GM21576 (cell line): ENCODE data around the gene AGMO.
"Not testable (repeated sequence)": the region's sequence is repeated elsewhere in the genome, so short reads cannot be mapped to it uniquely, and the experiment has no call there.

Source experiments
- ATAC-seq: cut with Tn5 transposase; IDR thresholded peaks from one replicate; pipeline ENCODE4 v1.9.1; 2021; ENCODE audit warnings: mild to moderate bottlenecking, moderate library complexity; ENCODE audit not compliant: unreplicated experiment

AGMO gene

DNA sequence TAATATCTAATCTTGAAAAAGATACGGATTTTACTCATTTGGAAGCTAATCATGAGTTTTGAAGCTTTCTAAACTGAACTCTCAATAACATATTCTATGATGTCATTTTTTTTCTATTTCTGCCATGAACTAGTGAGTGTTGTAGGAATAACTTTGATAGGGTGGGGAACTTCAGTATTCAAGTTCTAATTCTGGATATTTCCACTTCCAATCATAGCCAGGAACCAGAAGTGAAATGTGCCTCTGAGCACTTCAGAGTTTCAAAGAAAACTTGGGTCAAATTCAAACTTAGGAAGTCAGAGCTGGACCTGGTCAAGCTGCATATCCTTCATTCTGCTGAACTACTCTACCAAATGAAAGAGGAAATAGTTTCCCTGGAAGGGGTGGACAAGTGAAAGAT, 847 bp downstream of the AGMO start:
- ATAC-seq: no peak

- ATAC-seq: no peak
These were observed 2.3 kb downstream of the AGMO start for GRCh38 chr7:15559416-15559928.

DNA sequence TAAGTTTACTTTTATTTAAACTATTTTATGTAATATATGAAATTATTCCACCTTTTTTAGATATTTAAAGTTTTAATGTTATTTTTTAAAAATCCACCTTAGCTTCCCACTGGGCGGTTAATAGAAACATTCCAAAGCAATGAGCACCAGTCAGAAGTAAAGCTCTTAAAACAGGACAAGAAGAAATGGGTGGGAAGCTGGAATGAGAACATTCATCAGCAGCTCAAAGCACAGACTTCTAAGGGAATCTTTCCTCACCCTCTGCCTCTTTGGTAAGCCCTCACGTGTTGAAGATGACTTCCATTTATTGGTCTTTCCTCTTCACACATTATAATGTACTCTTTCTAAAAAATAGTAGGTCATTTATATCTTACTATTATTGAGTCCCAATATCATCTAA, 3.1 kb downstream of the AGMO start:
- ATAC-seq: no peak

DNA sequence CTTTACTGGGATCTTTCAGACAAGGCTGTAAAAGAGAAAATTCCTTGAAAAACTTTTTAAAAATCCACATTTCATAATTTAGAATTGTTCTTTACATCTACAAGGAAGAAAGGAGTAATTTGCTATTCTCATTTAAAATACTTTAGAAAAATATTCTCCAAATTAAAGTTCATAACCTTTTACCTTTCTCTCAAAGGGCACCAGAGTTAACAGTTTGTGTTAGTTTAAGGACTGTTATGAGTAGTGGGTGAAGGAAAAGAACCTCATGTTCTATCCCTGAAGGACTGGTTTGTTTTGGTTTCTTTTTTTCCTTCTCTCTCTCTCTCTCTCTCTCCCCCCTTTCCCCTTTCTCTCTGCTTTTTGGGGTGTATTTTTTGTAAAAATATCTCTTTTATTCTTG, 4.1 kb downstream of the AGMO start:
- ATAC-seq: no peak

- ATAC-seq: no peak
These were observed 4.6 kb downstream of the AGMO start for GRCh38 chr7:15557186-15557585.

GRCh38 chr7:15556339-15557105, 5.3 kb downstream of the AGMO start:
- ATAC-seq: no peak

- ATAC-seq: no peak
These were observed 6.4 kb downstream of the AGMO start for GRCh38 chr7:15555381-15555859.

DNA sequence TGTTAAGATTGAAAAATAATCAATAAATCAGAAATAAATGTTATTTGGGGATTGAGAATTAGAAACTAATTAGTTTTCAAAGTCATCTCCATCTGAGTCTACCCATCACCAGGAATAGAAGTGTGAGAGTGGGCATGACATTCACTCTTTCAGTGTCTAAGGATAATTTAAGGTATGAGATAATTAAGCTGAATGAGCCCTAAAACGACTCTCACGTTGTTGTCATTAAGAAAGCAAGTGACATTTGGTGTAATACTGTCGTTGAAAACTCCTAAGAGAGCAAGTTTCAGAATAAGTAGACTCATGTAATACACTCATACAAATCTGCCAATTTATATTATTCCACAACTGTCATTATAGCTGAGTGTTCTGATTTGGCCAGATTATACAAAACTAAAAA, 7.1 kb downstream of the AGMO start:
- ATAC-seq: no peak

DNA sequence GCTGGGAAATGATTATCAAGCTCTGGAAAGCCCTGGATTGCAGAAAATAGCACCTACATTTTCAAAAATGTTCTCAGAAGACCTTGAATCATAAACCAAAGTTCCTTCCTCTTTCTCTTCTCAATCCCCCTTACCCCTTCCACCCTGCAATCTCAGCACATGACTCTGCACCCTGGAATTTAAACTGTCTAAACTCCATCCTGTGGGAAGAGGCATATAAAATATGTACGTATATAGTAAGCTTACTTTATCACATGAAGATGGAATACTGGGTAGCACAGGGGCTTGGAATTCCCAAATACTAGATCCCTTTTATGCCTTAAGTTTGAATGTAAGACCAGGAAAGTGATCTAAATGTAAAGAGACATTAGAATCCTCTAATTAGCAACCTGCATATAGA, 7.7 kb downstream of the AGMO start:
- ATAC-seq: no peak

DNA sequence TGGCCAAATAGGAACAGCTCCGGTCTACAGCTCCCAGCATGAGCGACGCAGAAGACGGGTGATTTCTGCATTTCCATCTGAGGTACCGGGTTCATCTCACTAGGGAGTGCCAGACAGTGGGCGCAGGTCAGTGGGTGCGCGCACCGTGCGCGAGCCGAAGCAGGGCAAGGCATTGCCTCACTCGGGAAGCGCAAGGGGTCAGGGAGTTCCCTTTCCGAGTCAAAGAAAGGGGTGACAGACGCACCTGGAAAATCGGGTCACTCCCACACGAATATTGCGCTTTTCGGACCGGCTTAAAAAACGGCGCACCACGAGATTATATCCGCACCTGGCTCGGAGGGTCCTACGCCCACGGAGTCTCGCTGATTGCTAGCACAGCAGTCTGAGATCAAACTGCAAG, 14.5 kb downstream of the AGMO start:
- ATAC-seq: not testable (repeated sequence)

GRCh38 chr7:15546272-15546792, 15.5 kb downstream of the AGMO start:
- no peak for ATAC-seq

GRCh38 chr7:15544050-15544449, 17.8 kb downstream of the AGMO start:
- ATAC-seq: no peak

- ATAC-seq: no peak
These were observed 18.6 kb downstream of the AGMO start for GRCh38 chr7:15543256-15543655.

- ATAC-seq: no peak
These were observed 34.2 kb downstream of the AGMO start for GRCh38 chr7:15527648-15528047.

DNA sequence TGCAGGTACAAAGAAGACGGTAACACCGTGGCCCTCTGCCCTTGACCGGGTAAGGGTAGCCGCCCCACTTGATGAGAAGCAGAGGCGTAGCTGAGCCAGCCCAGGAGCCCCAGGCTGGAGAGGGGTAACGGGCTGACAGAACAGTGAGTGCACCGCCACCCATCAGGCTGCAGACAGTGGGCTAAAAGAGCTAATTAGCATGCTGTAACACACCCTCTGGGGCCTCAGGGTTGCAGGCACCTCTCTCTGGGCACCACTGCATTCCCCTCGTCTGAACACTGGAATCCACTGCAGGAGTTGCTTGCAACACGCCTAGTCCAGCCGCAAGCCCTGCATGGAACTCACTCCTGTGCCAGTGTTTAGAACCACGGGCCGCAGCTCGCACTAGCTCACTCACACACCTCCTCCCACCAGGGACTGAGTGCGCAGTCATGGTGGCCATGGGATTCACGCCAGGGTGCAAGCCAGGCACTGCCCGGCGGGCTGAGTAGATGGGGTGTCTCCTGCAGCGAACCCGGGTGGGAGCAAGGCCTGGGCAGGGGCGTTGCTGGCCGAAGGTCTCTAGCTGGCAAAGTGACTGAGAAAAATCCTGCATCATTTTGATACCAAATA, 36.1 kb downstream of the AGMO start:
- ATAC-seq: no peak

- ATAC-seq: no peak
These were observed 37.7 kb downstream of the AGMO start for GRCh38 chr7:15524077-15524476.

- not testable (repeated sequence) for ATAC-seq
These were observed 44.0 kb downstream of the AGMO start for GRCh38 chr7:15517865-15518264.

DNA sequence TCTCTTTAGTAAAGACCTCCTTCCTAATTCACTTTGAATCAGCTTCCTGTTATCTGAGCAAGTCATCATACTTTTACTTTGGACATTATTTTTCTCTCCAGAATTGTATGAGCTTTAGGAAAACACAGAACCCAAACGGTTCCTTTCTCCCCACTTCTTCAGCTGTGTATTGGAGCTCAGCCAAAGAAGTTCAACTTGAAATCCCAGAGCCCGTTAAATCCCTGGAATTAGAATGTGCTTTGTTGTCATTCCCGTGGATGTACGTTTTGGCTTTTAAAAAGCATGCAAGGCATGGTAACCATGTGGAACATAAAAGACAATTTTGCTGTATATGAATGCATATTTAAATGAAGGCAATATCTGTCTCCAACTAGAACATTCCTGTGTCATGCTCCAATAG, 46.6 kb downstream of the AGMO start:
- ATAC-seq: no peak

DNA sequence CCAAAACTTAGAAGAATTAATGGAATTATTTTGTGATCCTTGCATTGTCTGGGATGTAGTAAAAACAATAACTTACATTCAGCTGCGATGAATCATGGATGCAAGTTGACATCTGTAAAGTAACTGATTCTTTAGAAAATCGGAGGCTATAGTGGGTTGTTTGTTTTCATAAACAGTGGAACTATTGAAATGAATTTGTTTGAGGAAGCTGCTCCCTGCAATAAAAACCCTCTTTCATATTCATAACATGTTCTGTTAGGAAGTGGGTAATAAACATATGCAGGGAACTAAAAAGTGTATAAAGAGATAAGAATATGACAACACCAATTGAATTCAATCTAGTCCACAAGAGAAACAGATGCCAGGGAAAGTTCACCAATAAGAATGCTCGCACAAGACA, 53.6 kb downstream of the AGMO start:
- ATAC-seq: no peak

GRCh38 chr7:15507708-15508107, 54.1 kb downstream of the AGMO start:
- no peak for ATAC-seq

GRCh38 chr7:15507171-15507570, 54.6 kb downstream of the AGMO start:
- no peak for ATAC-seq

DNA sequence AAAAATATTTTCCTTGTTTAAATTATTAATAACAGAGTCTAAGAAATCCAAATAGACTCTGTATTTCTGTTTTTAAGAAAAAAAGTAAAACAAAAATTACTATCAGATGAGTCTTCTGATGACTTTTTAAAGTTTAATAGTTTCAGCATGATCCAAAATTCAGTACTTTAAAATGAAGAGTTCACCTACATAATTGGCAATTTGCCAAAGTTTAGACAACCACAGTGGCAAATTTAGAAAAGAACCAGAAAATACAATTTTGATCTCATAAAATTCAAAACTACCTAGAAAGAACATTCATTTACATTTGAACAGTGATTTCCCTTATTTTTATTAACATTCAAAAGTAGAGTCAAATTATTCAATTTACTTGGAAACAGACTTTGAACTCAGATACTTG, 56.1 kb downstream of the AGMO start:
- no peak for ATAC-seq
